Mucosa of descending colon (tissue), 3 donors: ENCODE results near the gene KLK3. TPM values are rescaled to one million over a fixed set of nuclear protein-coding genes. Genes with fewer than 3 reads are reported as not detected.
"Not testable (repeated sequence)": the region's sequence is repeated elsewhere in the genome, so short reads cannot be mapped to it uniquely, and the experiment has no call there.

Experiments
- ATAC-seq: fragments of 200-7000 bp; cut with Tn5 transposase; one replicate; pipeline ENCODE4 v1.9.1; 2020; ENCODE audit warnings: mild to moderate bottlenecking, moderate library complexity
- DNase-seq, 3 donors: peaks; one replicate each; pipeline ENCODE4 v3.0.0-alpha.2; 2020
- H3K36me3 ChIP-seq: fragments of 200-600 bp; one replicate; pipeline ENCODE4 v1.8.0; 2021; ENCODE audit warnings: low read depth, mild to moderate bottlenecking
- H3K4me1 ChIP-seq: fragments of 200-600 bp; one replicate; pipeline ENCODE4 v1.8.0; 2021; ENCODE audit warnings: low read depth, mild to moderate bottlenecking
- H3K4me3 ChIP-seq: fragments of 200-600 bp; one replicate; pipeline ENCODE4 v1.8.0; 2021; ENCODE audit warnings: mild to moderate bottlenecking
- H3K9me3 ChIP-seq: fragments of 200-600 bp; one replicate; pipeline ENCODE4 v1.8.0; 2021; ENCODE audit warnings: mild to moderate bottlenecking
- CTCF ChIP-seq: fragments of 200-600 bp; IDR thresholded peaks from one replicate; pipeline ENCODE4 v1.8.0; 2022; ENCODE audit warnings: antibody characterized with exemption, mild to moderate bottlenecking
- intact Hi-C, 2 donors: fragments of 100-400 bp; cut with DNase I in 1 of 2; cut with micrococcal nuclease in 1 of 2; formaldehyde crosslinking; loops; one replicate each; pipeline versions ENCODE4 v1.11.0 to v1.11.1; 2022; cut with DNase I, micrococcal nuclease
- long read RNA-seq, 2 donors: library from polyadenylated mRNA; unstranded; transcript quantifications; one replicate each; pipeline ENCODE4 v2.0.0, GENCODE V29; 2019 to 2021
- total RNA-seq, 3 donors: library from RNA; stranded (reverse); fragmentation: NEBNext Ultra II Directional in 2 of 3; extraction: Animal tissue kit (Norgen Biotek cat#: 25700) in 2 of 3; gene quantifications; one replicate each; pipeline versions ENCODE4 v1.2.1 to v1.2.4, GENCODE V29; 2021 to 2023
- donor health status: DM: no; HTN: no; CAD: no; lungs with moderate emphysema.
- donor health status: DM: no; HTN: no; CAD: no.
- donor health status: DM: no; HTN: yes; CAD: no.

KLK3 gene
- total RNA-seq: 1 to 10 TPM; 3.7 to 9.0 (median 4.8) TPM
- long read RNA-seq, donor 1, partial matches to known transcripts: 0 of 1 reads
- long read RNA-seq, donor 1, other reads (novel, unspliced or antisense): 1 of 1 reads
- long read RNA-seq, donor 2: 0 reads

- H3K36me3 ChIP-seq: no peaks in the 10 kb centered on the region
These were observed at the start of gene KLK3 for GRCh38 chr19:50854636-50855410. Gene KLK3, plus strand, starts transcription at chr19:50854915. Its CDS starts 41 bp downstream, at chr19:50854956.

DNA sequence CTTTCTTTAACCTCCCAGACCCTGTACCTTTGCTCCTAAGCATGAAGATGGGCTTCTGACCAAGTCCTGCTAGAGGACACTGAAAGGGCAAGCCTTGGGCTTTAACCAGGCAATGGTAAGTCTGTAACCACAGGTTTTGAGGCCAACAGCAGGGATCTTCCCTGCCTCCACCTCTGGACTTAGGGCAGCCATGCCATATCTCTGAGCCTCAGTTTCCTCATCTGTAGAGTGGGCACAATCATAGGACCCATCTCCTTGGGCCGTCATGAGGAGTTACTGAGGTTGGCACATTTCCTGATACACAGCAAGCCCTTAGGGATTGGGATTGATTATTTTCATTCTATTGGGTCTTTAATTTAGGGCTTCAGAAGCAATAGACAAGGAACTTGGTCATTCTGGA, 45.9 kb upstream of the KLK3 start:
- Histone ChIP-seq H3K9me3 (no peaks in the 10 kb centered on the region), H3K4me1 (no peaks in the 10 kb centered on the region), H3K4me3 (no peak overlapping the region), H3K36me3 (no peaks in the 10 kb centered on the region)
- DNase-seq (no peak), ATAC-seq (no peak)
- no peak for TF ChIP-seq CTCF
- intact Hi-C loops: no loop called here

More at GRCh38 chr19:50854636-50855410, at the start of gene KLK3:
- no peak for TF ChIP-seq CTCF
- Histone ChIP-seq H3K9me3 (no peaks in the 10 kb centered on the region), H3K4me3 (no peak within 1 kb of the TSS), H3K4me1 (no peaks in the 10 kb centered on the region)
- ATAC-seq (no peak), DNase-seq (no peak)
- intact Hi-C loops: no loop called here

DNA sequence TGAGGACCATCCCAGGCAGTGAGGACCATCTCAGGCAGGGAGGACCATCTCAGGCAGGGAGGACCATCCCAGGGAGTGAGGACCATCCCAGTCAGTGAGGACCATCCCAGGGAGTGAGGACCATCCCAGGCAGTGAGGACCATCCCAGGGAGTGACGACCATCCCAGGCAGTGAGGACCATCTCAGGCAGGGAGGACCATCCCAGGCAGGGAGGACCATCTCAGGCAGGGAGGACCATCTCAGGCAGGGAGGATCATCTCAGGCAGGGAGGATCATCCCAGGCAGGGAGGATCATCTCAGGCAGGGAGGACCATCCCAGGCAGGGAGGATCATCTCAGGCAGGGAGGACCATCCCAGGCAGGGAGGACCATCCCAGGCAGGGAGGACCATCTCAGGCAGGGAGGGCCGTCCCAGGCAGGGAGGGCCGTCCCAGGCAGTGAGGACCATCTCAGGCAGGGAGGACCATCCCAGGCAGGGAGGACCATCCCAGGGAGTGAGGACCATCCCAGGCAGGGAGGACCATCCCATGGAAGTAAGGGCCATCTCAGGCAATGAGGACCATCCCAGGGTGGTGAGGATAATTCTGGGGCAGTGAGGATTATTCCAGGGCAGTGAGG, 43.0 kb upstream of the KLK3 start:
- ATAC-seq, H3K4me1 ChIP-seq, H3K4me3 ChIP-seq, DNase-seq, intact Hi-C loops, H3K36me3 ChIP-seq, H3K9me3 ChIP-seq: not testable (repeated sequence)

- TF ChIP-seq CTCF: no peak
- no peaks in the 10 kb centered on the region for H3K4me1 ChIP-seq
- H3K9me3 ChIP-seq: no peaks in the 10 kb centered on the region
- H3K4me3 ChIP-seq: no peak overlapping the region
- H3K36me3 ChIP-seq: no peaks in the 10 kb centered on the region
- no peak for ATAC-seq
- intact Hi-C loops: no loop called here
- no peak for DNase-seq
These were observed 42.2 kb upstream of the KLK3 start for GRCh38 chr19:50812474-50812873.

GRCh38 chr19:50814883-50815282, 39.8 kb upstream of the KLK3 start:
- H3K36me3 ChIP-seq: no peaks in the 10 kb centered on the region
- intact Hi-C loops: no loop called here
- DNase-seq (no peak), ATAC-seq (no peak)
- H3K4me3 ChIP-seq: no peak overlapping the region
- TF ChIP-seq CTCF: no peak
- peaks cover 3% of the 10 kb centered on the region for H3K4me1 ChIP-seq
- H3K9me3 ChIP-seq: no peaks in the 10 kb centered on the region

DNA sequence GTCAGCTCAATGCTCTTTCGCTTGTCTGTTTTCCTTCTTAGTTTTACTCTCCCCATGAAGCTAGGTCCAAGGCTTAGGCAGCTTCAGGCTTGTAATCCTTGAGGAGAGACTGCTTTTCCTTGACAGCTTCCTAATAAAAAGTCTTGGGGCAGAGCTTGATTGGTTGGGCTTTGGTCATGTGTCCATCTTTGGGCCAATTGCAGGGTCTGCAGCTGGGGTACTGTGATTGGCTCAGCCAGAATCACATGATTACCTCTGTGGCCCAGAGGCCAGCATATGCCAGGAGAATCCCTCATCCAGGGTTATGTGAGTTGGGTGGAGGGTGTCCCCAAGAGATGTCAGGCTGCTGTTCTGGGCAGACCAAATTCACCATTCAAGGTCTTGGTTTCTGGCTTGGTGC, 39.3 kb upstream of the KLK3 start:
- DNase-seq: no peak
- no peak overlapping the region for H3K4me3 ChIP-seq
- peaks cover 8% of the 10 kb centered on the region for H3K4me1 ChIP-seq
- TF ChIP-seq CTCF: no peak
- H3K36me3 ChIP-seq: no peaks in the 10 kb centered on the region
- intact Hi-C loops: no loop called here
- no peaks in the 10 kb centered on the region for H3K9me3 ChIP-seq
- ATAC-seq: no peak
